ENCODE measurements around the gene TEX22.

Gene TEX22

DNA sequence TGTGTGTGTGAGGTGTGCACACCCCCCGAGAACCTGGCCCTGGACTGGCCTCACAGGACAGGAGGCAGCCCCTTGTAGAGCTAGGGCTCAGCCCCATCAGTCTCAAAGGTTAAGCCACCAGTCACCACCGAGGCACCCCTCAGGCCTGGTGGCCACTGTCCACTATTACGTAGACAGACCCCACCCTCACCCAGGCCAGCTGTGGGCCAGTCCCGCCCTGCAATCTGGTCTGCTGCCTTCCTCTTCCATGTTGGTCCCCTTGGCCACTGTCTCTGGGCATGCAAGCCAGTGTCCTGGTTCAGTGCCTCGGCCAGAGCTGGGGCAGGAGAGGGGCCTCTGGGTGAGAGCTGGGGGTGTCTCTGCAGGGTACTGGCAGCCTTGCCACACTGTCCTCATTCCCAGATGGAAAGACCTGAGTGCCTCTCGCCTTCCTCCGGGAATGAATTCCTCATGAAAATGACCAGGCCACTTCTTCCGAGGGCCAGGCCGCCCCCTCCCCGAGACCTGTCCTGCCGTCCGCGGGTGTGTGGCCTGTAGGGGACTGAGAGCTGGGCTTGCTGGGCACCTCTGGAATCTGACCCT lies 897 bp upstream of the TEX22 start:
- in situ Hi-C loops (cut with HindIII; ENCODE audit: low sequenced_read_pairs): no loop called here

DNA sequence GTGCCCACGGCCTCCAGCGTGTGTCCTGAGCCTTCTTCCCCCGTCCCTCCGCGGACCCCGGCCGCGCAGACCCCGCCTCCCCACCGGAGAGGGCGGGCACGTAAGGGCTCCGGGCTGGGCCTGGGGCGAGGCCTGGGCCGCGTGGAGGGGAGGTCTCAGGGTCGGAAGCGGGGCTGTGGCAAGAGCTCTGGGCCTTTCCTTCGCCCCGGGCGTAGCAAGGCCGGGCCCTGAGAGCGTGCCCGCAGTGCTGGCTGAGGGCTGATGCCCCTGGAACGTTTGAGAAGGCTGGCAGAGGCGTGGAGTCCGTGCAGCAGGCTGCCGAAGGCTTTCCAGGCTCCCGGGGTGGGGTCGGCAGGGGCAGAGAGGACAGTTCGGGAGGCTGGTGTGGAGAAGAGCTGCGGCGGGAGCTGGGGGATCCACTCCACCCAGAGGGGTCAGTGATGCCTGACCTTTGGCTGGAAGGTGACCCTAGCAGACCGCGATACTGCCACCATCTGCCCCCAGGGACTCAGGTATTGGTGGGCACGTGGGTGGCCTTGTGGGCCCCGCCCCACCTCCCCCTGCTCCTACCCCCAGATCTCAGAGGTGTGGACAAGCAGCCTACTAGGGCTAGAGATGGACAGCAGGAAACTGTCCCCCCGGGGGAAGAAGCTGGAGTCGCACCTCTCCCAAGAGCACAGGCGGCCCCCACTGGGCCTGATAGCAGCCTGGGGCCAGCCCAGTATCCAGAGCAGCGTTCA lies 558 bp downstream of the TEX22 start:
- in situ Hi-C loops (cut with HindIII; ENCODE audit: low sequenced_read_pairs): no loop called here

DNA sequence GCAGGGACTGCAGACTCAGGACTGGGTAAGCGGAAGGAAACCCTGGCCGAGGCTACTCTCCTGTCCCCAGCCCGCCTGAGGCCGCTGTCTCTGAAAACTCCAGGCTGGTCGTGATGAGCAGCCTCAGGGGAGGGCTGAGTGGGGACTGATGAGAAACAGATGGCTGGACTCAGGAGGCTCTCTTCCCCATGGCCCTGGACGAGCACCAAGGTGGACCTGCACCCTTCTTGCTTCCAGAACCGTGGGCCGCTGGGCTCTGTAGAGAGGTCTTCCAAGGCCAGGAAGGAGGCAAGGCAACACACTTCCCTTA lies 1.1 kb downstream of the TEX22 start:
- in situ Hi-C loops (cut with HindIII; ENCODE audit: low sequenced_read_pairs): no loop called here

DNA sequence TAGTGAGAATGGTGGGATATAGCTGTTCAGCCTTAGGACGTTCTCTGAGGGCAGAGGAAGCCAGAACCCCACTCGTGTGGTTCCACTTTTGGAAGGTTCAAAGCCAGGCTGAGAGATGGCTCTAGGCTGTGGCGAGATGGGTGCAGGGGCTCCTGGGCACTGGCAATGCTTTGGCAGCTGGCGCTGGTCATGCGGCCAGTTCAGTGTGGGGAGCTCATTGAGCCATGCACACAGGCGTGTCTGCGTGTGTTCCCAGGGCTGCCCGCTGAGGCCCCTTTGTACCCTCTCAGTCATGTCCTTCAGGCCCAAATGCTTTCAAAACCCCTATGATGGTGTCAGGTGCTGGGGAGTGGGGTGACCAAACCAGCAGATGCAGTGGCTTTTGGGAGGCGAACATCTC lies 1.7 kb downstream of the TEX22 start:
- in situ Hi-C loops (cut with HindIII; ENCODE audit: low sequenced_read_pairs): no loop called here

DNA sequence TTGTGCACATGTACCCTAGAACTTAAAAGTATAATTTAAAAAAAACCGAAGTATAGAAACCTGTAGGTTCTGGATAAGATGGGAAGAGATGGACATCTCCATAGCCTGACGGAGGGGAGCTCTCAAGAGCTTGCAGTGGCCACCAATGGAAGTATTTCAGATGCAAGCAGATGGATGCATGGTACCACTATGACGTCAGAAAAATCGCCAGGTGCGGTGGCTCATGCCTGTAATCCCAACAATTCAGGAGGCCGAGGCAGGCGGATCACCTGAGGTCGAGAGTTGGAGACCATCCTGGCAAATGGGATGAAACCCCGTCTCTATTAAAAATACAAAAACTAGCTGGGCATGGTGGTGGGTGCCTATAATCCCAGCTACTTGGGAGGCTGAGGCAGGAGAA lies 3.4 kb downstream of the TEX22 start:
- in situ Hi-C loops (cut with HindIII; ENCODE audit: low sequenced_read_pairs): no loop called here

DNA sequence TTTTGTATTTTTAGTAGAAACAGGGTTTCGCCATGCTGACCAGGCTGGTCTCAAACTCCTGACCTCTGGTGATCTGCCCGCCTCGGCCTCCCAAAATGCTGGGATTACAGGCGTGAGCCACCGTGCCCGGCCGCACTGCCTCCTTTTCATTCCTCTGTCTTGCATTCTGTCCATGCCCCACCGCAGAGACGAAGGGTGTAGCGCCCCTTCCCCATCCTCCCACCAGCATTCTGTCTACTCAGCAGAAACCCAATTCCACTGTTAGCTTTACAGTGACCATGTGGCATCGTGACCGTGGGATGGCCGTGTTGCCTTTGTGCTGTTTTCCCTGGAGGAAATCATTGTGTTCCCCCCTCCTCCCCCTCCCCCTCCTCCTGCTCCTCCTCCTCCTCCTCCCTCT lies 10.3 kb downstream of the TEX22 start:
- in situ Hi-C loops (cut with HindIII; ENCODE audit: low sequenced_read_pairs): no loop called here

DNA sequence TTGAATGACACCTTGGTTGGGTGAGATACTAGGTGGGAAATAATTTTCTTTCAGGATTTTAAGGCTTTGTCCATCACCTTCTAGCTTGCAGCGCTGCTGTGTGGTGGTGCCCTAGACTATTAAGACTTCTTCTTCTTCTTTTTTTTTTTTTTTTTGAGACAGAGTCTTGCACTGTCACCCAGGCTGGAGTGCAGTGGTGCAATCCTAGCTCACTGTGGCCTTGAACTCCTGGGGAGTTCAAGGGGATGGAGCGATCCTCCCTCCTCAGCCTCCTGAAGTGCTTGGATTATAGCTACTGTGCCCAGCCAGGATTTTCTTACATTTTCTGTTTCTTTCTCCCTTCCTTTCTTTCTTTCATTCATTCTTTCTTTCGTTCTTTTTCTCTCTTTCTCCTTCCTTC lies 11.0 kb downstream of the TEX22 start:
- in situ Hi-C loops (cut with HindIII; ENCODE audit: low sequenced_read_pairs): no loop called here

DNA sequence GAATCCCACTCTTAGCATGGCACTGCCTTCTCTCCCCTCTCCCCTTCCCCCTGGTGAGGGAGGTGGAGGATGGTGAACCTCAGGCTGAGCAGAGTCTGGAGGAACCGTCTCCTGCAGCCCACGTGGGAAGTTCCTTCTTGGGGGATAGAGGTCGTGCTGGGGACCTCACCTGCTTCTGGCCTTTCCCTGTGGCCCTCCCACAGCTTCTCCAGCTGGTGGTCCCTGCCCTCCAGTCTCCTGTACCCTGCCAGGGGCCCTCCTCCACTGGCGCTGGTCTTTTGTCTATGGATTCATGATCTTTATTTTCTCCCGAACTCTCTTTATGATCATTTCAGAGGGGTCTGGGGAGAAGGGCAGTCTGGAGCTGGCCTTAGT lies 12.3 kb downstream of the TEX22 start:
- in situ Hi-C loops (cut with HindIII; ENCODE audit: low sequenced_read_pairs): no loop called here

DNA sequence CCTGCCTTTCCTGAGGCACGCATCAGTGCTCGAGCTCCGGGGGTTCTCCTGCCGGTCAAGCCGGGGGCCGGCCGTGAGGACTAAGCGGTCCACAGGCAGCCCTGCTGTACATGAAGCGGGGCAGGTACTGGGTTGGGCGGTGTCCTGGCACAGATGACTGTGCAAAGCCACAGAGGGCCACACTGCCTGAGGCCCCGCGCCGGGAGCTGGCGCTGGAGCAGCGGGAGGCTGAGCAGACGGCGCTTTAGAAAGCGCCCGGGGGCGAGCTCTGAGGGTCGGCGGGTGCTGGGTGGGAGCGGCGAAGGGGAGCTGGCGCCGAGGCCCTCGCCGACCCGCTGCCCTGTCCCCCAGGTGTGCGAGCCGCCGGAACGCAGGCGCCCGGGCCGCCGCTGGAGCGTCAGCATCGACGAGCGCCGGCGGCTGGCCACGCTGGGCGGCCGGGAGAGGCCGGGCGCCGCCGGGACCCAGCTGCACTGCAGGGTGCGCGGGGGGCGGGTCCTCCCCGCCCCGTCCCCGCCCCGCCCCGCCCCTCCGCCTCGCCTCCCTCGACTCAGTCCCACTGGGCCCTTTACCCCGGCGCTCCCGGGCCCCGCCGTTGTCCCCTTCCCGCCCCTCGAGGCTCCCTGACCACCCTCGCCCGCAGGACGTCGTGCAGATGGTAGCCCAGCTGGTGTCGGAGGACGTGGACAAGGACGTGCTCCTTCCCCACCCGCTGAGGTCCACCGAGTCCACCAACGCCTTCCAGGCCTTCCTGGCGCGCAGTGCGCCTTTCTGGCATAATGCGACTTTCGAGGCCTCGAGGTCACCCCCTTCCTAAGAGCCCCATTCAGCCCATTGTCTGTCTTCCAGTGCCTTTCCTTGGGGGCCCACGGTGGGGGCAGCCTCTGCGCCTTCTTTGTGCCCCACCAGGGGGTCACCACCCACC lies 12.9 kb downstream of the TEX22 start:
- in situ Hi-C loops (cut with HindIII; ENCODE audit: low sequenced_read_pairs): no loop called here

DNA sequence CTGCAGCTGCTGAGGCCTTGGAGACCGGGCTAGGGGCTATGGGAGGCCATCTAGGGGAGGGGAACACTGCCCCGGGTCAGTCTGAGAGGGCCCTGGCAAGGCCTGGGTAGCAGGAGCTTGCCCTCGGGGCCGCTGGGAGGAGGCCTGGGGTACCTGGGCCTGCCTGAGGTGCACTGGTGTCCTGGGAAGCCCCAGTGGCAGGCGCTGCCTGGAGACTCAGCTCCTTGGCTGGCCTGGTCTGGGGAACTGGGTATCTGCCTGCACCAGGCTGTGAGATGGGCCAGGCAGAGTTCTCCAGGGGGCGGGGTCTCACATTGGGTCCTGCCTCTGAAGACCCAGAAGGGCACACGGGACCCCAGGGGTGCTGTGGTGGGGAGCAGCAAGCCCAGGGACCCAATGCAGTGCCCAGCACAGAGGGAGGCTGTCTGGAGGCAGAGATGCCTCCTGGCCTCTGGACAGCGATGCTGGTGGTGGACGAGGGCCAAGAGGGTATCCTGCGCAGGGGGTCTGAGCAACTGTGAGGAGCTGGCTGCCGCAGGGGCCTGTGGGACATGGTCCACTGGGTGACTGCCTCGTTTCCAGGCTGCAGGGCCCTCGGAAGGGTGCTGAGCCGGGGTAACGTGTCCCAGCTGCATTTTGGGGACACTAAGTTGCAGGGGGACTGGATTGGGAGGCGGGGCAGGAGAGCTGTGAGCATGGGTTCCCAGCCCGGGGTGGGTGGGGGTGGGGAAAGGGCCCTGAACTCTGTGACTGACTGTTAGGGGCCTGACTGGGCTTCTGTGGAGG lies 13.8 kb downstream of the TEX22 start:
- in situ Hi-C loops (cut with HindIII; ENCODE audit: low sequenced_read_pairs): no loop called here

DNA sequence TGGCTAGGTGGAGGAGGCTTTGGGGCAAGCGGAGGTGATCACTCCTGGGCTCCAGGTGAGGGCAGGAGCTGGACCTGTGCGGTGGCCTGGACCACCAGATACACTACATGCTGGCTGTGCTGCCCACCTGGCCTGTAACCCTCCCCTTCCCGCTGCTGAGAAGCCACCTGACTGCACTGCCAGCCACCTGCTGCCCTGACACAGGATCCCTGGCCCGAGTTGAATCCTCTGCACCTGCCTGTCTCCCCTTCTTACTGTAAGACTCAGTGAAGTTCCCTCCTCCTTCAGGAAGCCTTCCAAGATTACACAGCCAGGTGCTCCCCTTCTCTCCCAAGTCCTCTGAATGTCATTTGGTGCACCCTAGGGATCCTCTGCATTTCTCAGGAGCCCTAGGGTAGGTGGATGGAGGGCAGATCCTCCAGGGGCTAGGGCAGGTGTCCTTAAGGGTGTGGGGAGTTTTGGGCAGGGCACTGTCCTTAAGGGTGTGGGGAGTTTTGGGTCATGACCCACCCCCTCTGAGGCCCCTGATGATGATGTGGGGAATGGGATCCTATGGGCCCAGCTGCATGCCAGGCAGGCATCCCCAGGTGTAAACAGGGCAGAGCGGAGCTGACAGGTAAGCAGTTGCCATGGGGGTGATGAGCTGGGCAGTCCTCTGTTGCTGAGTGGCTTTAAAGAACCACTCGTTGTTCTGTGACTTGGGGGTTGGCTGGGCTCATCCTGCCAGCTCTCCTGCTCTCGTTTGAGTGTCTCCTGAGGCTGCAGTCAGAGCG lies 14.6 kb downstream of the TEX22 start:
- in situ Hi-C loops (cut with HindIII; ENCODE audit: low sequenced_read_pairs): no loop called here

DNA sequence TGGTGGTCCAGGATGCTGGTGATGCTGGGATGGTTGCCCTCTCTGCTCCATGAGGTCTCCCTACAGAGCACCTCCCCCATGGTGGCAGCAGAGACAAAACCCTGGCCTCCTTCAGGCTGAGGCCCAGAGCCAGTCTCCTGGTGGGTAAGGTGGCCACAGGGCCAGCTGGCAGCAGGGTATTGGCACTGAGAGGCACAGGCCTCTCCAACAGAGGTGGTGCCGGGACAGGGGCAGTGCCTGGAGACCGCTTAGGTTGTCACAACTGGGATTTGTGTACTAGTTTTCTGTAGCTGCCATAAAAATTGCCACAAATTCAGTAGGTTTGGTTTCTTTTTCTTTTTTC lies 15.2 kb downstream of the TEX22 start:
- in situ Hi-C loops (cut with HindIII; ENCODE audit: low sequenced_read_pairs): no loop called here

DNA sequence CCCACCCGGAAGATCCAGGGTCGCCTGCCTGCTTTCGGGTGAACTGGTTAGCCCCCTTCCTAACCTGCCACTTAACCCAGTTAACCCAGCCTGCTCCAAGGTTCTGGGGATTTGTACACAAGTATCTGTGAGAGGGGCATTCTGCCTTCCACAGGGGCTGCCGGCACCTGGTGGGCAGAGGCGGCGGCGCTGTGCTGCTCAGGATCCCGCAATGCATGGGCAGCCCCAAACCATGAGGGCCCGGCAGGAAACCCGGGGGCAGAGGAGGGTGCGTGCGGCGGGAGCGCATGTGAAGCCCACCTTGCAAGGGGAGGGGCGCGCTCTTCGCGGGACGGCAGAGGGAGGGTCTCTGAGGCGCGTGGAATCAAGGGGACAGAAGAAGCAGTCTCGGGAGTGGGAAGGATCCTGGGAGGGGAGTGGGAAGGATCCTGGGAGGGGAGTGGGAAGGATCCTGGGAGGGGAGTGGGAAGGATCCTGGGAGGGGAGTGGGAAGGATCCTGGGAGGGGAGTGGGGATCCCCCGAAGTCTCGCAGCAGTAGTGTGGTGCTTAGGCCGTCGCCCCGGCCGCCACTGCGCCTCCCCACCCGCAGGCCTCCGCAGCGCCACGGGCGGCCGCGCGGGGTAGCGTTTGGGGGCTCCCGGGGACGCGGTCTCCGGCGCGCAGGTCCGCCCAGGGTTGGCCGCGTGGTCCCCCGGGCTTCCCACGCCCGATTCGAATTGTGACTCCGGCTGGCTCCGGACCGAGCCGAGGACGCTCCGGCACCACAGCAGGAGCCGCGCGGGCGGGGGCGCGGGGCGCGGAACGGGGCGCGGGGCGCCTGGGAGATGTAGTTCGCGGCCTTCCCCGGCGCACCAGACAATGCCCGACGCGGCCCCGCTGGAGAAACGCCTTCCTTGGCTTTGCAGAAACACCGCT lies 16.4 kb downstream of the TEX22 start:
- in situ Hi-C loops (cut with HindIII; ENCODE audit: low sequenced_read_pairs): no loop called here

DNA sequence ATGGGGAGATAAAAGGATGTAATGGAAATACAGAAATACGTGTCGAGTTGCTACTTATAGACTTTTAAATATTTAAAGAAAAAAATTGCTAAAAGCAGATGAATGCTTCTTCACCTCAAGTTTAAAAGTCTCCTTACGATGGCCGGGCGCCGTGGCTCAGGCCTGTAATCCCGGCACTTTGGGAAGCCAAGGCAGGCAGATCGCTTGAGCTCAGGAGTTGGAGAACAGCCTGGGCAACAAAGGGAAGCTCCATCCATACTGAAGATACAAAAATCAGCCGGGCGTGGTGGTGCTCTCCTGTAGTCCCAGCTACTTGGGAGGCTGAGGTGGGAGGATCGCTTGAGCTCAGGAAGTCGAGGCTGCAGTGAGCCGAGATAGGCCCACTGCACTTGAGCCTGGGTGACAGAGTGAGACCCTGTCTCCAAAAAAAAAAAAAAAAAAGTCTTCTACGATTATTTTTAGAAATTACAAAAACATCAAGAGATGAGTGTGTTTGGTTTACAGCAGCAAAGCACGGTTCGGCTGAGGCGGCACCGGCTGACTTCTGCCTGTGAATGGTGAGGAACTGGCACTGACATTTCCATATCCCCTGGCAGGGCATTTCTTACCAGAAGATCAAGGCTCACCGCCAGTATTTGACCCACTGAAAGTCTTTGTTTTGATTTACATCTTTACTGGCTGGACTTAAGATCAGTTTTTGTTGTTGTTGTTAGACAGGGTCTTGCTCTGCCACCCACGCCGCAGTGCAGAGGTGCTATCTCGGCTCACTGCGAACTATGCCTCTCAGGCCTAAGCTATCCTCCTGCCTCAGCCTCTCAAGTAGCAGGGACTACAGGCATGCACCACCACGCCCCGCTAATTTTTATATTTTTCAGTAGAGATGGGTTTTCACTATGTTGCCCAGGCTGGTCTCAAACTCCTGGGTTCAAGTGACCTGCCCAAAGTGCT lies 17.4 kb downstream of the TEX22 start:
- in situ Hi-C loops (cut with HindIII; ENCODE audit: low sequenced_read_pairs): no loop called here

DNA sequence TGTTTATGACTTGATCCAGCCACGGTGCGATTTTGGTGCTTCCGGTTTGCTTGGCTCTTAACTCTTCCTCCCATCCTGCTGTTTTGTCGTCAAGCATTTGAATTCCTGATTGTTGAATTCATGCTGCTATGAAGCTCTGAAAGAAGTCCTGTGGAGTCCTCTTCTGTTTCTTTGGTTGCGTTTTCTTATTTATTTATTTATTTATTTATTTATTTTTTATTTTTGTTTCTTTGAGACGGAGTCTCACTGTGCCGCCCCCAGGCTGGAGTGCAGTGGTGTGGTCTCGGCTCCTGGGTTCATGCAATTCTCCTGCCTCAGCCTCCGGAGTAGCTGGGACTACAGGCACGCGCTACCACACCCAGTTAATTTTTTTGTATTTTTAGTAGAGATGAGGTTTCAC lies 18.3 kb downstream of the TEX22 start:
- in situ Hi-C loops (cut with HindIII; ENCODE audit: low sequenced_read_pairs): no loop called here

DNA sequence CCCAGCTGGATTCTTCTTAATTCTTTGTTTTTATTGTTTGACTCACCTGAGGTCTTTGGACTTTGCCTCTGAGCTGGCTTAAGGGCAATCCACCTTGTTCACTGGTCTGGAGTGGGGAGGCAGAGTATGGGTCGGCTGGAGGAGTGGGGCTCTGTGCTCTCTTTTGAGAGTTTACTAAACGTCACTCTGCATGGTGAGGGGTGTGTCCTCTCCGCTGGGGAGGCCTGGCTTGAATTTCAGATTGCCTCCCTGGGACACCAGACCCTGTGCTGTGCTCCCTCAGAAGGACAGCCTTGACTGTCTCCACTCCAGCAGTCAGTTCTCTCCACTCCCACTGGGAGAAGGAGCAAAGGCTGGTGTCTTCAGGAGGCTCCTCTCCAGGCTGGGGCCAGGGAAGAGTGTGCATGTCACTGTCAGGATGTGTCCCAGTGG lies 19.4 kb downstream of the TEX22 start:
- in situ Hi-C loops (cut with HindIII; ENCODE audit: low sequenced_read_pairs): no loop called here

DNA sequence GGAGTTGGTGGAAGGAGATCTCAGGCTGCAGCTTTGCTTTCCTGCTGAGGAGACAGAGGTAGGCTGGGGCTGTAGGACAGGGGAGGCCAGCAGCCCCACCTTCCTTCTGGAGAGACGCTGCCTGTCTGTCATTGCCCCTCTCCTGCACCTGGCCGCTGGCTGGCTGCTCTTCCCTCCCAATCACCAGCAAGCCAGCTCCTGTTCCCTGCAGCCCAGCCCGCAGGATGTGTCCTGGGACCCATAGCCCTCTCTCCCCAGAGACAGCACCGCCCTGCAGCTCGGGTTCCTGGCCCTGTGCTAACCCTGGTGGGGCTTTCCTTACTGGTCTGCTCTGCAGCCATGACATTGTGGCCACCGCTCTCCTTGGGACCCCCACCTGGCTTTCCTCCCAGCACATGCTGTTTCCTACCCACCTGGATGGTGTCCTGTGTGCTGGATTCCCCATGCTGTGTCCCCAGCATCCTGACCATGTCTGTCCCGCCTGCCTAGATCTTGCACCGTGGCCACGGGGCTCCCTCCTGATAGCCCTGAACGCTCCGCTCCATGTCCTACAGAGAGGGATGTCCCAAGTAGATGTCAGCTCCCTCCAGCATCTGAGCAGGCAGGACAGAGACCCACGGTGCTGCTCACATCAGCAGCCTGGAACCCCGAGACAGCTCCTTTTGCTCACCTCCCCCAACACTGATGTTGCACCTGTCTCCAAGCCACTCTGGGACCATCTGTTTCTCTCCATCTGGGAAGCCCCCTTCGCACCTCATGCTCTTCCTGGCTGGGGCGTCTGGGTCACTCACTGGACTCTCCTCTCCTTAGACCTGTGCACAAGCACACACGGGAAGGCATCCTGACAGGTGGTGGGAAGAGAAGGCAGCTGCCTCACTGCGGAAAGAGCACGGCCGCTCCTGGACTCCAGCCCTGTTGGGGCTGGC lies 20.2 kb downstream of the TEX22 start:
- in situ Hi-C loops (cut with HindIII; ENCODE audit: low sequenced_read_pairs): no loop called here
